IMR-90 (cell line): Measurements from ENCODE around the gene THSD1. TPM values are rescaled to one million over a fixed set of nuclear protein-coding genes. Genes with fewer than 3 reads are reported as not detected.

Experiments
- ATAC-seq: fragments of 200-7000 bp; cut with Tn5 transposase; 2 replicates; pipeline ENCODE4 v1.9.1; 2020; ENCODE audit warnings: low read depth, mild to moderate bottlenecking, moderate library complexity
- BruUV-seq: library from RNA; stranded (reverse); fragments of 400-500 nt; replicated peaks from 2 replicates; lab custom pipeline; 2021; lab: Mats Ljungman, UMichigan
- CTCF ChIA-PET: fragments of 300-600 bp; formaldehyde crosslinking; extraction: SDS; loops from one replicate; lab custom pipeline; 2021; ENCODE audit warnings: antibody characterized with exemption; lab: Yijun Ruan, JAX
- POLR2A ChIA-PET: fragments of 300-600 bp; sonication (Branson Sonifier 250); formaldehyde crosslinking; loops from one replicate; lab custom pipeline; 2022; ENCODE audit warnings: antibody characterized with exemption; ENCODE audit not compliant: unreplicated experiment; lab: Charles Lee
- DNase-seq: peaks from one replicate; pipeline ENCODE4 v3.0.0; 2013
- H2AFZ ChIP-seq: replicated peaks from 2 replicates; pipeline ENCODE3; 2013; ENCODE audit warnings: low read length, mild to moderate bottlenecking; ENCODE audit not compliant: poor library complexity
- H2AK5ac ChIP-seq: 2 replicates; pipeline ENCODE4 v1.6.1; 2013; ENCODE audit warnings: low read depth, low read length, inconsistent platforms
- H2AK9ac ChIP-seq: replicated peaks from 2 replicates; pipeline ENCODE3; 2013; ENCODE audit warnings: mild to moderate bottlenecking, low read depth, low read length, moderate library complexity; ENCODE audit not compliant: poor library complexity
- H2BK120ac ChIP-seq: 2 replicates; pipeline ENCODE4 v1.6.1; 2013; ENCODE audit warnings: low read depth, low read length, inconsistent platforms
- H2BK15ac ChIP-seq: 3 replicates; pipeline ENCODE4 v1.6.1; 2013; ENCODE audit warnings: low read depth, low read length, inconsistent platforms
- H2BK20ac ChIP-seq: 2 replicates; pipeline ENCODE4 v1.6.1; 2013; ENCODE audit warnings: low read depth, mild to moderate bottlenecking, inconsistent platforms, low read length, moderate library complexity
- H2BK5ac ChIP-seq: 2 replicates; pipeline ENCODE4 v1.6.1; 2013; ENCODE audit warnings: mild to moderate bottlenecking, low read depth, low read length, inconsistent platforms; ENCODE audit not compliant: poor library complexity, severe bottlenecking
- H3K14ac ChIP-seq: replicated peaks from 2 replicates; pipeline ENCODE4 v1.6.1; 2013; ENCODE audit warnings: low read depth, low read length, inconsistent platforms
- H3K18ac ChIP-seq: 2 replicates; pipeline ENCODE4 v1.6.1; 2013; ENCODE audit warnings: low read depth, low read length, control low read depth
- H3K23ac ChIP-seq: 2 replicates; pipeline ENCODE4 v1.6.1; 2013; ENCODE audit warnings: low read depth, low read length, inconsistent platforms
- H3K27ac ChIP-seq: 2 replicates; pipeline ENCODE4 v1.5.1; 2013; ENCODE audit warnings: mild to moderate bottlenecking, control low read depth, low read length; ENCODE audit not compliant: insufficient read depth
- H3K27me3 ChIP-seq: 2 replicates; pipeline ENCODE4 v1.6.1; 2013; ENCODE audit warnings: low read length; ENCODE audit not compliant: control insufficient read depth, insufficient read depth
- H3K36me3 ChIP-seq: 2 replicates; pipeline ENCODE4 v1.6.1; 2013; ENCODE audit warnings: low read length, mixed read lengths; ENCODE audit not compliant: control insufficient read depth, insufficient read depth
- H3K4ac ChIP-seq: 2 replicates; pipeline ENCODE4 v1.6.1; 2013; ENCODE audit warnings: low read depth, low read length, inconsistent platforms
- H3K4me1 ChIP-seq: 2 replicates; pipeline ENCODE4 v1.6.1; 2013; ENCODE audit warnings: low read length, mixed read lengths; ENCODE audit not compliant: control insufficient read depth, insufficient read depth
- H3K4me2 ChIP-seq: 2 replicates; pipeline ENCODE4 v1.6.1; 2013; ENCODE audit warnings: low read depth, mild to moderate bottlenecking, control low read depth, low read length, moderate library complexity
- H3K4me3 ChIP-seq: 2 replicates; pipeline ENCODE4 v1.5.1; 2013; ENCODE audit warnings: low read depth, mild to moderate bottlenecking, control low read depth, low read length, moderate library complexity; ENCODE audit not compliant: insufficient read depth
- H3K56ac ChIP-seq: 2 replicates; pipeline ENCODE4 v1.6.1; 2013; ENCODE audit warnings: low read length, inconsistent platforms; ENCODE audit not compliant: insufficient read depth; ENCODE audit errors: extremely low read depth
- H3K79me1 ChIP-seq, 2 experiments: 2 replicates each; pipeline ENCODE4 v1.6.1; 2013; ENCODE audit warnings: low read length in 2 of 2, inconsistent platforms in 1 of 2, low read depth in 1 of 2
- H3K9ac ChIP-seq: 2 replicates; pipeline ENCODE4 v1.6.1; 2013; ENCODE audit warnings: low read depth, low read length, control low read depth
- H3K9me1 ChIP-seq: 2 replicates; pipeline ENCODE4 v1.6.1; 2013; ENCODE audit warnings: low read length, inconsistent platforms; ENCODE audit not compliant: insufficient read depth
- H3K9me3 ChIP-seq: 2 replicates; pipeline ENCODE4 v1.6.1; 2013; ENCODE audit warnings: low read length; ENCODE audit not compliant: control insufficient read depth, insufficient read depth
- H4K20me1 ChIP-seq: 2 replicates; pipeline ENCODE4 v1.6.1; 2013; ENCODE audit warnings: low read length, inconsistent platforms; ENCODE audit not compliant: insufficient read depth
- H4K5ac ChIP-seq: 2 replicates; pipeline ENCODE4 v1.6.1; 2013; ENCODE audit warnings: mild to moderate bottlenecking, low read depth, low read length, control low read depth
- H4K8ac ChIP-seq, 2 experiments: 2 replicates each; pipeline ENCODE4 v1.6.1; 2013; ENCODE audit warnings: low read depth in 2 of 2, low read length in 2 of 2, control low read depth in 1 of 2, inconsistent platforms in 1 of 2
- H4K91ac ChIP-seq: 2 replicates; pipeline ENCODE4 v1.6.1; 2013; ENCODE audit warnings: low read depth, low read length, inconsistent platforms; ENCODE audit not compliant: insufficient read depth
- BHLHE40 ChIP-seq: fragments of 150-350 bp; IDR thresholded peaks from 2 replicates; pipeline ENCODE4 v1.6.1; 2016; ENCODE audit warnings: mild to moderate bottlenecking, low read depth, low read length
- CHD1 ChIP-seq: IDR thresholded peaks from 2 replicates; pipeline ENCODE4 v1.6.1; 2012; ENCODE audit warnings: low read depth, low read length, improper control_type of control experiment
- FOS ChIP-seq: fragments of 150-350 bp; IDR thresholded peaks from 2 replicates; pipeline ENCODE4 v1.6.1; 2016; ENCODE audit warnings: low read depth, low read length
- MAFK ChIP-seq: IDR thresholded peaks from 2 replicates; pipeline ENCODE4 v1.6.1; 2012; ENCODE audit warnings: low read depth, low read length, improper control_type of control experiment
- MAZ ChIP-seq: IDR thresholded peaks from 2 replicates; pipeline ENCODE4 v1.6.1; 2012; ENCODE audit warnings: low read depth, mild to moderate bottlenecking, low read length, improper control_type of control experiment, moderate library complexity, borderline replicate concordance
- MXI1 ChIP-seq: IDR thresholded peaks from 2 replicates; pipeline ENCODE4 v1.6.1; 2012; ENCODE audit warnings: low read depth, mild to moderate bottlenecking, low read length, moderate library complexity, borderline replicate concordance
- NFE2L2 ChIP-seq: fragments of 150-350 bp; IDR thresholded peaks from 2 replicates; pipeline ENCODE4 v1.6.1; 2016; ENCODE audit warnings: low read depth, mild to moderate bottlenecking, low read length
- POLR2A ChIP-seq: IDR thresholded peaks from 2 replicates; pipeline ENCODE4 v1.6.1; 2012; ENCODE audit warnings: mild to moderate bottlenecking, low read depth, low read length
- RAD21 ChIP-seq: IDR thresholded peaks from 2 replicates; pipeline ENCODE4 v1.6.1; 2012; ENCODE audit warnings: low read length, improper control_type of control experiment
- RCOR1 ChIP-seq: IDR thresholded peaks from 2 replicates; pipeline ENCODE4 v1.6.1; 2012; ENCODE audit warnings: mild to moderate bottlenecking, low read length, improper control_type of control experiment; ENCODE audit not compliant: insufficient replicate concordance
- SMC3 ChIP-seq: fragments of 150-350 bp; IDR thresholded peaks from 2 replicates; pipeline ENCODE4 v1.6.1; 2016; ENCODE audit warnings: low read depth, mild to moderate bottlenecking, antibody characterized with exemption, low read length, moderate library complexity
- WGBS, 2 experiments: methylation state at CpG; one replicate each; pipeline versions ENCODE4 v1.1.5 to v1.1.7; 2013; ENCODE audit warnings: missing lambda C conversion rate in 2 of 2; ENCODE audit not compliant: insufficient read length in 1 of 2; ENCODE audit errors: extremely low coverage in 2 of 2; 5-methylcytosine and 5-hydroxymethylcytosine counted together
- dilution Hi-C: fragments of 300-500 bp; cut with HindIII; formaldehyde crosslinking; loops from one replicate; pipeline ENCODE4 v1.14.3; 2018; ENCODE audit warnings: low sequenced_read_pairs; ENCODE audit not compliant: unreplicated experiment
- in situ Hi-C: fragments of 300-500 bp; cut with MboI; formaldehyde crosslinking; loops from 3 replicates; pipeline ENCODE4 v1.14.3; 2019; ENCODE audit warnings: low sequenced_read_pairs, inconsistent platforms, mixed read lengths
- intact Hi-C: fragments of 100-400 bp; cut with micrococcal nuclease; formaldehyde crosslinking; loops from 2 replicates; pipeline ENCODE4 v1.10.0; 2022
- polyA plus RNA-seq, 3 experiments: library from polyadenylated mRNA; depleted of rRNA; stranded (reverse); fragments of >200 nt; gene quantifications; 2 replicates each; pipeline ENCODE4 v1.2.3, GENCODE V29; 2012; ENCODE audit warnings: low replicate concordance in 1 of 3
- total RNA-seq: library from RNA; depleted of rRNA; stranded (reverse); fragments of >200 nt; gene quantifications from 2 replicates; pipeline ENCODE4 v1.2.3, GENCODE V29; 2012
- TF ChIP-seq, protein P1 (sequence below): fragments of 150-350 bp; IDR thresholded peaks from 2 replicates; pipeline ENCODE4 v1.6.1; 2017; ENCODE audit warnings: mild to moderate bottlenecking, antibody characterized with exemption, low read length, low read depth
- TF ChIP-seq, protein P2 (sequence below): fragments of 150-350 bp; IDR thresholded peaks from 2 replicates; pipeline ENCODE4 v1.6.1; 2016; ENCODE audit warnings: low read depth, mild to moderate bottlenecking, low read length, moderate library complexity, borderline replicate concordance

Gene THSD1
- total and polyA plus RNA-seq, 2 of the 4 experiments (the other 2 are of a cell fraction), result 12.1 to 19.0 TPM

DNA sequence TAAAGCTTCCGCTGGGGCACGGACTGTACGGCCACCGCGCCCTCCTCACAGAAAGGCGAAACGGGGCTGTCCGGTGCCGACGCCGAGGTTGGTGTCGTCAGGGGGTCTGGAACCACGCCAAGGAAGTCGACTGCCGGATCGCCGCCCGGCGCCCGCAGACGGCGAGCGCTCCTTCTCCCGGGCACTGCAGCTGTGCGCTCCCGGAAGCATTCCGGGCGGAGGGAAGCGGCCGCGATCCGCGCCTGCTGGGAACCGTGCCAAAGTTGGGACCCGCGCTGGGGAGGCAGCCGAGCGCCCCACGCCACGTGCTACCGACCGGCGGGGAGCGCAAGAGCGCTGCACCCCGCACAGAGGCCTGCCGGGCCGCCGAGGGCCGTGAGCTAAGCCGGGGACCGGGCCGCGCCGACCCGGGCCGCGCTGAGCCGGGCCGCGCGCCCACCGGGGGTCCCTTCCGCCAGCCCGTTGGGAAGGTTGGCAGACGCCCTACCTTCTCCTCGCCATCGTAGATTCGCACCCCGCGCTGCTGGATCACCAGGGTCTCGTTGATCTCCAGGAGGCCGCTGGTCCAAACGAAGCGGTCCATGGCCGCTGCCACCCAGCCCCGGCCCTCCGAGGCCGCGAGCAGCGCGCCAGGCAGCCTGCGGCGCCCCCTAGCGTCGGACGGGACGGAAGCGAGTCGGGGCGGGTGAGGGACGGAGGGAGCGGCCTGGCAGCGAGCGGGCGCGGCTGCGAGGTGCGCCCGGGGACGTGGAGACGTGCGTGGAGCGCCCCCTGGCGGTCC, 44.2 kb upstream of the THSD1 start, which contains the start of gene VPS36:
Gene VPS36 (minus strand): TSS at position 623 of the 781 bp plus-strand sequence. CDS start 40 bp downstream, at position 583.
- H3K4me2 ChIP-seq, result peak within 1 kb of the TSS; percentile 89
- H3K36me3 ChIP-seq, result no peaks in the 10 kb centered on the region
- H3K9ac ChIP-seq, result peak within 1 kb of the TSS; percentile 81
- H3K23ac ChIP-seq, result peak within 1 kb of the TSS; percentile 97
- DNase-seq (peak; percentile 92), ATAC-seq (peak; percentile 86)
- peaks cover 5% of the 10 kb centered on the region; the same call in 1 of the 2 replicates for H4K20me1 ChIP-seq
- H2AK5ac ChIP-seq, result no peak within 1 kb of the TSS
- peak within 1 kb of the TSS; percentile 81 for H2BK5ac ChIP-seq
- in situ Hi-C loops (loop anchor here (10.0 to 25.0 kb wide), 3 partner anchors 205 to 438 kb away; partner anchors contain the start of genes ALG11, ATP7B, SUGT1 and UTP14C), dilution Hi-C loops (no loop called here), intact Hi-C loops (loop anchor here (2.0 to 10.0 kb wide), 6 partner anchors 103 to 995 kb away; partner anchors contain the start of genes ALG11, ATP7B and INTS6)
- peak within 1 kb of the TSS; percentile 73 for H3K4me3 ChIP-seq
- H2BK120ac ChIP-seq, result peak within 1 kb of the TSS; percentile 77
- ChIA-PET CTCF (interaction anchor here (0.6 to 1.5 kb wide), 25 partner anchors 9 to 635 kb away, joined by 3 to 7 read pairs (median 4); partner anchors contain the start of genes ALG11, NEK3 and THSD1), POLR2A (interaction anchor here (0.6 to 0.7 kb wide), 2 partner anchors 292 to 535 kb away, joined by 3 to 4 read pairs; no protein-coding TSS in a partner anchor)
- H3K56ac ChIP-seq, result peak within 1 kb of the TSS; percentile 81
- WGBS, 2 experiments, result 0% methylated on average over 62 of the region's 105 CpGs; no CpG with 5 or more reads in 1 of the 2 experiments
- H3K14ac ChIP-seq, result peak within 1 kb of the TSS; percentile 92
- peak within 1 kb of the TSS; percentile 83 for H3K27ac ChIP-seq
- H3K9me3 ChIP-seq, result no peaks in the 10 kb centered on the region
- peak within 1 kb of the TSS; percentile 77 for H3K18ac ChIP-seq
- peaks cover 20 to 37% of the 10 kb centered on the region in 2 experiments; a peak in 3 of 4 replicates for H3K79me1 ChIP-seq
- no peak within 1 kb of the TSS; the same call in 2 of the 3 replicates for H2BK15ac ChIP-seq
- peak within 1 kb of the TSS; percentile 98 for H2AFZ ChIP-seq
- H2AK9ac ChIP-seq, result peak within 1 kb of the TSS; percentile 97
- H4K91ac ChIP-seq, result peak within 1 kb of the TSS; percentile 80; the same call in 1 of the 2 replicates
- peak within 1 kb of the TSS; percentile 16; the same call in 1 of the 2 replicates for H2BK20ac ChIP-seq
- peaks cover 7% of the 10 kb centered on the region for H3K4me1 ChIP-seq
- H4K5ac ChIP-seq, result peak within 1 kb of the TSS; percentile 62
- peak within 1 kb of the TSS; percentile 96 for H3K4ac ChIP-seq
- H4K8ac ChIP-seq, result peak within 1 kb of the TSS; percentile 49 to 98
- peaks cover 11% of the 10 kb centered on the region for H3K9me1 ChIP-seq
- no peaks in the 10 kb centered on the region for H3K27me3 ChIP-seq
- no TSS peak for BruUV-seq
- TF ChIP-seq, protein P1, sequence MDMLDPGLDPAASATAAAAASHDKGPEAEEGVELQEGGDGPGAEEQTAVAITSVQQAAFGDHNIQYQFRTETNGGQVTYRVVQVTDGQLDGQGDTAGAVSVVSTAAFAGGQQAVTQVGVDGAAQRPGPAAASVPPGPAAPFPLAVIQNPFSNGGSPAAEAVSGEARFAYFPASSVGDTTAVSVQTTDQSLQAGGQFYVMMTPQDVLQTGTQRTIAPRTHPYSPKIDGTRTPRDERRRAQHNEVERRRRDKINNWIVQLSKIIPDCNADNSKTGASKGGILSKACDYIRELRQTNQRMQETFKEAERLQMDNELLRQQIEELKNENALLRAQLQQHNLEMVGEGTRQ, result no peak; the same call in 1 of the 2 replicates
- TF ChIP-seq CHD1 (no peak; the same call in 1 of the 2 replicates), POLR2A (peak; percentile 85), NFE2L2 (no peak), BHLHE40 (peak; percentile 39; the same call in 1 of the 2 replicates), MXI1 (peak; percentile 65; the same call in 1 of the 2 replicates), FOS (no peak), RCOR1 (peak; percentile 75), MAFK (no peak), RAD21 (peak; percentile 86), MAZ (peak; percentile 99), SMC3 (peak; percentile 80)
- TF ChIP-seq, protein P2, sequence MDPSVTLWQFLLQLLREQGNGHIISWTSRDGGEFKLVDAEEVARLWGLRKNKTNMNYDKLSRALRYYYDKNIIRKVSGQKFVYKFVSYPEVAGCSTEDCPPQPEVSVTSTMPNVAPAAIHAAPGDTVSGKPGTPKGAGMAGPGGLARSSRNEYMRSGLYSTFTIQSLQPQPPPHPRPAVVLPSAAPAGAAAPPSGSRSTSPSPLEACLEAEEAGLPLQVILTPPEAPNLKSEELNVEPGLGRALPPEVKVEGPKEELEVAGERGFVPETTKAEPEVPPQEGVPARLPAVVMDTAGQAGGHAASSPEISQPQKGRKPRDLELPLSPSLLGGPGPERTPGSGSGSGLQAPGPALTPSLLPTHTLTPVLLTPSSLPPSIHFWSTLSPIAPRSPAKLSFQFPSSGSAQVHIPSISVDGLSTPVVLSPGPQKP, result no peak
